ENCODE results near the gene PDE3A.
"Not testable (repeated sequence)": the region's sequence is repeated elsewhere in the genome, so short reads cannot be mapped to it uniquely, and the experiment has no call there.

The PDE3A gene

GRCh38 chr12:20503858-20504257 lies 135.5 kb downstream of the PDE3A start:
- no peak for DNase-seq

- no peak for DNase-seq
Observed at GRCh38 chr12:20505056-20505455, 136.7 kb downstream of the PDE3A start.

GRCh38 chr12:20507056-20507455 lies 138.7 kb downstream of the PDE3A start:
- no peak for DNase-seq

DNA sequence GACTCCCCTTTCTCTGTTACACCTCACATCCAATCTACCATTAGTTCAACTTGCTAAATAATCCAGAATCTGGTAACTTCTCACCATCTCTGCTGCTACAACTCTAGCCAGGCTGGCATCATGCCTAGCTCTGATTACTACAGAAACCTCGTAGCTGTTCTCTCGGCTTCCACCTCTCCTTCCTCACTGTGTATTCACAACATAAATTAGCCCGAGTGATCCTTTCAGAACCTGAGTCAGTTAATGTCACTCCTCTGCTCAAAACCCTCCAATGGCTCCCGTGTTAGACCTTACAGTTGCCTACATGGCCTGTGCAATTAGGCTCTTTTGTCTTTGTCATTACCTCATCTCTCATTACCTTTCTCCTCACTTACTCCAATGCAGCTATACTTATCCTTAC lies 139.4 kb downstream of the PDE3A start:
- DNase-seq, result no peak

- no peak for DNase-seq
Observed at GRCh38 chr12:20508359-20508758, 140.0 kb downstream of the PDE3A start.

GRCh38 chr12:20508962-20509361 lies 140.6 kb downstream of the PDE3A start:
- DNase-seq, result no peak

- no peak for DNase-seq
Observed at GRCh38 chr12:20510811-20511210, 142.5 kb downstream of the PDE3A start.

- DNase-seq, result no peak
Observed at GRCh38 chr12:20513189-20513588, 144.9 kb downstream of the PDE3A start.

- DNase-seq, result no peak
Observed at GRCh38 chr12:20514598-20514997, 146.3 kb downstream of the PDE3A start.

- DNase-seq, result no peak
Observed at GRCh38 chr12:20520532-20520931, 152.2 kb downstream of the PDE3A start.

- no peak for DNase-seq
Observed at GRCh38 chr12:20523658-20524057, 155.3 kb downstream of the PDE3A start.

- DNase-seq, result no peak
Observed at GRCh38 chr12:20524113-20524512, 155.8 kb downstream of the PDE3A start.

GRCh38 chr12:20525064-20525610 lies 156.8 kb downstream of the PDE3A start:
- DNase-seq, result no peak

GRCh38 chr12:20527417-20528163 lies 159.3 kb downstream of the PDE3A start:
- DNase-seq, result no peak

GRCh38 chr12:20528208-20528607 lies 159.9 kb downstream of the PDE3A start:
- no peak for DNase-seq

DNA sequence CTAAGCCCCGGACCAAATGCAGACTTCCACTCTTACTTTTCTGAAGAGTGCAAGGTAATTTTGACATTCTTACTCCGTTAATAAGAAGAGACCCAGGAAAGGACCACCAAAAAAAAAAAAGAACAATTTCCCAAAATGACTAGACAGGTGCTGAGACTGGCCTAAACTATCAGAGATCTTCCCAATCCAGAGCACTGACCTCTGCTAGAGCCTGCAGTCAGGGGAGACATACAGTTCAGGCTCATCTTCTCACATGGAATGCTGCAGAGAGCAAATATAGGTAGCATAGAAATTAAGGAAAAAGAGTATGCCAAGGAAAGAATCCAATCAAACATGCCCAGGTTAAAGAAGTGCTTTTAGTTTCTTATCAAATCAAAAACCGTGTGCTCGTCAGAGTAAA lies 177.9 kb downstream of the PDE3A start:
- DNase-seq, result no peak

GRCh38 chr12:20547816-20548575 lies 179.7 kb downstream of the PDE3A start:
- DNase-seq, result no peak

GRCh38 chr12:20548611-20549010 lies 180.3 kb downstream of the PDE3A start:
- no peak for DNase-seq

- peak; percentile 46 for DNase-seq
Observed at GRCh38 chr12:20549108-20549719, 180.9 kb downstream of the PDE3A start.

- not testable (repeated sequence) for DNase-seq
Observed at GRCh38 chr12:20551742-20552442, 183.6 kb downstream of the PDE3A start.

GRCh38 chr12:20552586-20552985 lies 184.2 kb downstream of the PDE3A start:
- not testable (repeated sequence) for DNase-seq

DNA sequence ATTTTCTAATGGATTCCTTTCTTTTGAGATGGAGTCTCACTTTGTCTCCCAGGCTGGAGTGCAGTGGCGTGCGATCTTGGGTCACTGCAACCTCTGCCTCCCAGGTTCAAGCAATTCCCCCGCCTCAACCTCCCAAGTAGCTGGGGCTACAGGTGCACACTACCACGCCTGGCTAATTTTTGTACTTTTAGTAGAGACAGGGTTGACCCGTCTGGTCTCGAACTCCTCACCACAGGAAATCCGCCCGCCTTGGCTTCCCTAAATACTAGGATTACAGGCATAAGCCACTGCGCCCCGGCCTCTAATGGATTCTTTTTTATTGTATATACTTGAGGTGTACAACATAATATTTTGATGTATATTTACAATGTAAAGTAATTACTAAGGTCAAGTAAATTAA lies 186.7 kb downstream of the PDE3A start:
- no peak for DNase-seq

DNA sequence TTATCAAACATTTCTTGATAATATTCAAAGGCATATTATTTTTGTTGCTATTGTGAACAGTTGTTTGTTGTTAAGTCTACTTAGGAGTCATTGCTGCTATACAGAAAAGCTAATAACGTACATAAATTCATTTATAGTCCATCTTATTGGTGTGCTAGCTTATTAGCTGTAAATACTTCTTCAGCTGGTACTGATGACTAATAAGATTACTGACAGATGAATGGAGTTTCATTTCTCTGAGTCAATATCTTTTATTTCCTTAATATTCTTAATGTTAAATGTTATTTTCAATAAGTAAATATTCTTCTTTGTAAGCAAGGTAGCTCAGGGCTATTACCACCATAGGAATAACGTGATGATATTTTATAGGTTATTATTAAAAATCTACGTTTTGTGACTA lies 187.4 kb downstream of the PDE3A start:
- no peak for DNase-seq
